GM21717 (cell line): ENCODE measurements around the gene SH3GL1.
"Not testable (repeated sequence)": the region's sequence is repeated elsewhere in the genome, so short reads cannot be mapped to it uniquely, and the experiment has no call there.

ENCODE experiments used
- ATAC-seq: cut with Tn5 transposase; IDR thresholded peaks from one replicate; pipeline ENCODE4 v1.9.1; 2021; ENCODE audit warnings: mild to moderate bottlenecking, moderate library complexity; ENCODE audit not compliant: unreplicated experiment

The SH3GL1 gene

DNA sequence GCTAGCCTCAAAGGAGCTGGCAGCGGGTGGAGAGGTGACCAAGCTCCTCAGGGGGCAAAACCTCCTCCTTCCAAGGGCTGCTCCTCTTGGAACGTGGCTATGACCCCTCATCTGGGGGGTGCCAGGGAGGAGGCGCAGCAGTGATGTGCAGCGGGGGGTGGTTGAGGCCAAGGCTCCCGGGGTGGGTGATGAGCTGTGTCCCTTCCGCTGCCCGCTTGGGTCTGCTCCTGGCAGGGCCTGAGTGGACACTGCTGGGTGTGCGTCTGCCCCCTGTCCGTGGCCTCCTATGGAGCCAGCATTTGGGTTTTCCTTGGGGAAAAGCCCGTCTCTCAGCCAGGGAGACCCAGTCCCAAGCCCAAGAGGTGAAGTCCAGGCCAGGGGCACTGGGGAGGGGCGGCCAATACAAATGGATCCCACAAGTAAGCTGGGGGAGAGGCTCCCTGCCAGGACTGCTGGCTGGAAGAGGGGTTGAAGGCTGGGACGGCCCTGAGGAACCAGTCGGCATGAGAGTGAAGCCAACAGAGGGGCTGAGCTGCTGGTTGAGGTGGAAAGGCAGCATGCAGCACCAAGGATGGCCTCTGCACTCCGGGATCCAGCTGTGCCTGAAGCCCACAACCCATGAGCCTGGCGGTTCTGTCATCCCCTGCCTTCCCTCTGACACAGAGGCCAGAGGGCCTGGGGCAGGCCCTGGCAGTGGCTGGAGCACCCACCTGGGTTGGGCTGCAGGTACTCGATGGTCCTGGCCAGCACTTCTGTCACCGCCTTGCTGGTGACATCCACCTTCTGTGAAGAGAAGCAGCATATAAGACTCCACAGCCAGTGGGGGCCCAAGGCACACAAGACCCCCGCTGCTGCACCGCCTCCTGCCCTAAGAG lies 34.3 kb downstream of the SH3GL1 start:
- ATAC-seq = no peak

DNA sequence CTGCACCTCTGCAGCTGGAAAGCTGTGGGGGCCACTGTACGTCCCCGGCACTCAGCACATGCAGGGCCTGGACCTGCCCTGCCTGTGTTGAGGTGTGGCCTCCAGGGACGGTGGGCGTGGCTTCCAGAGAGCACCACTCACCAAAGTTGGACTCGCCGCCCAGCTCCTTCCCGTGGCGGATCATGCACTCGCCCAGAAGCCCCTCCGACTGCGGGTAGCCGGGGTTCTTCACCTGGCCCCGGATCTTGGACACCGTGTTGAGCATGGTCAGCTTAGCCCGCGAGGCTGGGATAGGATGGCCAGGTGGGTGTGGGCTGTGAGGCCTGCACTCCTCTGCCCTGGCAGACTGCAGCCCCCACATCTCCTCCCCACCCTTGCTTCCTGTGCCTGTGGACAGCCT lies 35.0 kb downstream of the SH3GL1 start:
- no peak for ATAC-seq

DNA sequence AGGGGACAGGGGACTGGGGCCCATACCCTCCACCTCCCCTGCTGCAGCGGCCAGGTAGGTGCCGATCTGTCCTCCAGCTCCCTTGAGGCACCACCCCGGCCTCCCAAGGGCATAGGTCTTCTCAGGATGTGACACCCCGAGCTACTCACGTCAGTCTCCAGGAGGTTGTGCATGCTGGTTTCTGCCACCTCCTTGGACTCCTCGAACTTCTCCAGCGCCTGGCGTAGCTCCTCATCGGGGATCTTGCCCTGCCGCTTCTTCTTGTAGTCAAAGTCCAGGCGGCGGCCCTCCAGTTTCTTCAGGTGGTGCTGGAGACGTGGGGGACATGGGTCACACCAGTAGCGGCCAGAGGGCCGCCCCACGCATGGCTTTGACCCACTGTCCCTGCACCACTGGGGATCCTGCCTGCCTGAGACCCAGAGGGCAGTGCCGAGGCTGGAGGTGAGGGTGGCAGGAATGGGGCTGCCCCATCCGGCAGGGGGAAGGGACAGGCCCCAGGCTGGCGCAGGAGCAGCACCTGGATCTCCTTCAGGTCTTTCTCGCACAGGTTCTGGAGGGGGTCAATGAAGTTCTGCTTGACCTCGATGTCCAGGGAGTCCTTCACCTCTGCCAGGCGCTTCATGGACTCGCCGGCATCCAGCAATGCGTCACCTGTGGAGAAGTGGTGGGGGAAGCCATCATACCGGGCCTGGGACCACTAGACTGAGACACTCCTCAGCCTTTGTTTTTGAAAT lies 36.6 kb downstream of the SH3GL1 start:
- ATAC-seq = no peak

DNA sequence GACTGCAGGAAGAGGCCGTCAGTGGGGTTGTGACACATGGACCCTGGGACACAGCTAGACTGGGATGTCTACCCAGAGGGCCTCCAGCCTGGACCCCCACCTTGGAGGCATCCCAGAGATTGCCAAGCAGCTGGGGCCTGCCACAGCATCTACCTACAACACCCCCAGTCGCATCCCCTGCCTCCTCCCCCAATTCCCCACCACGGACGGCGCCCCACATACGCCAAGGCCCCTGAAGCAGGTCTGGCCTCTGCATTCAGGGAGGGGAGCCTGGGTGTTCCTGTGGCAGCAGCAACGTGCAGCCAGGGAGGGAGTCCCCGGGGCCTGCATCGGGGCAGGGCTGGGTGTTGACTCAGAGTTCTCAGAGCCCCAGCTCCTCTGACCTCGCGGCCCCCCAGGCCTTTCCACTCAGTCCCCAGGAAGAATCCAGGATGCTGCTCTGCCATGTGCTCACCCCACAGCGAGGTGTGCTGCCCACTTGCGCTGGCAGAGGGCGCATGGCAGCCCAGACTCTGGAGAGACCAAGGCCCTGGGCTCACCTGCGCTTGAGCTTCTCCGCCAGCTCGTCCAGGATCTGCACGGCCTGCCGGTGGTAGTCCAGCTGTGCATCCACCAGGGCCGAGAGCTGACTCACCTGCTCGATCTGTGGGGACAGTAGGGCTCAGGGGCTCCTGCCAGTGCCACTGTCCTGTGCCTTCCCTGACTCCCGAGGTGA lies 37.4 kb downstream of the SH3GL1 start:
- no peak for ATAC-seq

DNA sequence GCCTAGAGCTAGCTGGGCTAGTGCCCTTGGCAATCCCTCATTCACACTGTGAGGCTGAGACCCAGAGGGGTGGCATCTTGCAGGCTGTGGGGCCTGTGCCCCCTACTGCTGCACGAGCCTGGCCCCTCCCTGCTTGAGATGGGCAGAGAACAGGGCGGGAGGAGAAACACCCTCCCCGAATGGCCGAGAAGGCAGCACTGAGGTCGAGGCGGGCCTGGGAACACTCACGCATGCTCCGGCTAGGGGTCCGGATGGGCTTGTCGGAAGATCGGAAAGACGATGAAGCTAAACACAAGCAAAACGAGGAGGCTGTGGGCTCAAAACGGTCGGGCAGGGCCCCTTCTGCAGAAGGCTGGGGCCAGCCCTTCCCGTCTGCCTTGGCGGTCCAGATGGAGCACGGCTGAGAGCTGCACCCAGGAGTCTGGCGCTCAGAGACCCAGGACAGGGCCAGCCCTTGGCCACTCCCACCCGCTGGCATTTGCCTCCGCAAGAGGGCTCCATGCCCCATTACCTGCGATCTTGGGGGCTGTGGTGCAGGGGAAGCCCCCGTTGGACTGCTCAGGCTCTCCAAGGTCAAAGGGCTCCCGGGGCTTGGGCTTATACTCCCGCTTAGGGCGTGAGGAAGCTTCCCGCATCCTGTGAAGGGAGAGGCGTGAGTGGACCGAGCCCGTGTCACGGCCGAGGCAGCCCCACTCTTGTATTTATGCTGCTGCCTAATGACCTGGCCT lies 38.1 kb downstream of the SH3GL1 start:
- ATAC-seq = no peak

DNA sequence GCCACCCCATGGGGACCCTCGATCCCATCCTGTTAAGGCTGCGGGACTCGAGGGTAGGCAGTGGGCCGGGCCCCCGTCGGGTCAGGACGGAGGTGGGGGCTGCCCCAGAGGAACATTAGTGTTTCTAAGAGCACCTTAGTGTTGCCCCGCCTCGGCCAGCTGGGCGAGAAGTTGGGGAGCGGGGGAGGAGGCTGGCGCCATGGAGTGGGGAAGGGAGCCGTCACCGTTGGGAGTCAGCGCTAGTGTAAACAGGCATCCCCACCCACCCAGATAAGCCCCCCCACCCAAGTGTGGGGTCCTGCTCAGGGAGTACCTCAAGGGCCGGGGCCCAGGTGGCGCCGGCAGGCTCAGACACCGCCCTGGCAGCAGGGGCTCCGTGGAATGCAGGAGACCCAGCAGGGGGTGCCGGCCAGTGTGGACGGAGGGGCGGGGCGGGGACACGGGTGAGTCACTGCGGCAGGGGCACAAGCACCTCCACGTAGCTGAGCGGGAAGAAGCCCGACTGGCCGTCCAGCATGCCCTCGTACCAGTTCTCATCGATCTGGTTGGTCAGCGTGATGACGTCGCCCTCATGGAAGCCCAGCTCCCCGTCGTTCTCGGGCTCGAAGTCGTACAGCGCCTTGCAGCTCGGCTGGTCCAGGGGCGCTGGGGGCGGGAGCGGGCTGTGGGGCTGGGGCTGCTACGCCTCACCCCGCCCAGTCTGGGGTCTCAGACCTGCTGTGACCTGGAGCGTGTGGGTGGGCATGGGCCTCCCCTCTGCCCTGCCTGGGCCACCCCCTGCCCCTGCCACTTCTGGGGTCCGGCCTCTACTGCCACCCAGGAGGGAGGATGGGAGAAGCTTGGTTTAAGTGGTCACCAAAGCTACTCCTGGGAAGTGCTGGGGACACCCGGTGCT lies 38.9 kb downstream of the SH3GL1 start:
- no peak for ATAC-seq

DNA sequence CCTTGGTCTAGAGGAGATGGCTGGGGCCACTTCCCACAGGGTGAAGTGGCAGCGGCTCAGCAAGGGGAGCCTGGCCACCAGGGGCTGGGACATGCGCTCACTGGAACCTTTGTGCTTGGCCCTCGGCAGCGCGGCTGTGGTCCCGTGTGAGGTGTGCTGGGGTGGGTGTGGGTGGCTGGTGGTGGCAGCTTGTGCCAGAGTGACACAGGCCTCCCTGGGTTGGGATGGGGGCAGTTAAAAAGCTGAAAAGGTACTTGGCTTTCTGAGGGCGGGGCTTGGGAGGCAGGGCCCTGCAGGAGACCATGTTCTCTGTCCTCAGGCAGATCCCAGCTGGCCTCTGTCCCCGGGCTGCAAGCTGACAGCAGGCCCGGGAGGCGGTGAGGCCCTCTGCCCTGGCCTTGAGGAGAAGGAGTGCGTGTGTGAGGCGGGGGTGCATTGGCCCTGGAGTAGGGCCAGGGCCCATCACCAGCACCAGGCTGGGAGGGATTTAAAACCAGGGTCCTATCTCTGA lies 39.7 kb downstream of the SH3GL1 start:
- ATAC-seq = no peak

DNA sequence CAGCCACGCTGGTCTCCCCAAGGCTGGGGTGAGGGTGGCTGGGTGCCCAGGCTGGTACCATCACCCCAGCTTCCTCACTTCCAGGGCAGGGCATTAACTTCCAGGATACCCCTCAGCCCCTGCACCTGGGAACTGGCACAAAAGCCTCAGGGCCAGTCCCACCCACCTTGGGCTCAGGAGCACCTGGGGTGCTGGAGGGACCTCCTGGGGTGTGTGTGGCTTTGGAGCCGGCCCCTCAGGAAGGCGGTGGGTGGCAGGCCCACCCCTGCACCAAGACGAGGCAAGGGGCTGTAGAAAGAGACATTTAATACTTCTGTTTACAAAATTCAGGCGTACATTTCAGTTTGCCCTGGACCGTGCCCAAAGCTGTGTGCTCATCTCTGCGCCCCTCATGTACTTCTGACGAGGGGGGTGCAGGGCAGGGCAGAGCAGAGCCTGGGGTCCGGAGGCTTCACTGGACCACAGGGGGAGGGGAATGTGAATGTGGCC lies 40.2 kb downstream of the SH3GL1 start:
- no peak for ATAC-seq

DNA sequence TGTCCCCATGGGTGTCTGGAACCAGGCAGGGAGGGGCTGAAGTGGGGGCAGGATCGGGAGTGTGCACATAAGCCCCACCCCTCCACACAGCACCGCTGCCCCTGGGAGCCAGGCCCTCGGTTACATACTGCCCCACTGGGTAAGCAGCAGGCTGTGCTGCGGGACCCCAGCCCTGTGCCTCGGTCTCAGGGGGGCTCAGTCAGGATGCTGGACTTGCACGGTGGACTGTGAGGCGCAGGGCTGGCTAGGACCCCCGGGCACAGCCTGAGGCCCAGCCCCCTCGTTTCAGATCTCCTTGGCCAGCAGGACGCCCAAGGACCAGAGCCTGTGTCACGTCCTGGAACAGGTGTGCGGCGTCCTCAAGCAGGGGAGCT lies 40.7 kb downstream of the SH3GL1 start:
- no peak for ATAC-seq

DNA sequence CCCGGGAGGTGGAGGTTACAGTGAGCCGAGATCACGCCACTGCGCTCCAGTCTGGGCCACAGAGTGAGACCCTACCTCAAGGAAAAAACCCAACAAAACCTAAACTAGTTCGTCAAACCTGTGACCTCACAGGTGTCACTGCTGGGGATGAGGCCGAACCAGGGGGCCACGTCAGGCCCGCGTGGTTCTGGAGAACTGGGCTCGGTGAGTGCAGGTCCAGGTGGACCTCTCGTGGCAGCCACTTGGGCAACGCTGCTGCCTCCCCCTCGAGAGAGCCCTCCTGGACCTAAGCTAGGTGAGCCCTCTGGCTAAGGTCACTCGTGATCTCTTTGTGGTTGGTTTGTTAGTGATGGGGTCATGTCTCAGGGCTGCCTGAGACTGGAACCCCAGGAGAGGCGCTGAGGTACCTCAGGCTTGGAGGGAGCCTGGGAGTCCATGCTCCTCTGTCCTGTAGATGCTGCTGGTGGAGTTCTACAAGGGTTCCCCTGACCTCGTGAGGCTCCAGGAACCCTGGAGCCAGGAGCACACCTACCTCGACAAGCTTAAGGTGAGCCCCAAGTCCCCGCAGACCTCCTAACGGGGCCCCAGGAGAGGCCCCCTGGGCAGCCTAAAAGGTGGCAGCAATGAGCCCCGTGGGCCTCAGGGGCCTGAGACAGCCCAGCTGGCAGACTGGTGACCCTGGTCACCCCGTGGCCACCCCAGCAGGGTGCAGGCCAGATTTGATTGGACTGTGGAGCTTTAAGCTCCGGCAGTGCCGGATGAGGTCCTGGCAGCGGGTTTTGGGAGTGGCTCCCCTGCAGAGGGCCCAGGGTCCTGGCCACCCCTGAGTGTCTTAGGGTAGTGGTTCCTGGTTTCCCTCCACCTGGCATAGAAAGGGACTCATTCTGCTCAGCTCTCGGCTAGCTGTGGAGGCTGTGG lies 41.4 kb downstream of the SH3GL1 start:
- no peak for ATAC-seq

DNA sequence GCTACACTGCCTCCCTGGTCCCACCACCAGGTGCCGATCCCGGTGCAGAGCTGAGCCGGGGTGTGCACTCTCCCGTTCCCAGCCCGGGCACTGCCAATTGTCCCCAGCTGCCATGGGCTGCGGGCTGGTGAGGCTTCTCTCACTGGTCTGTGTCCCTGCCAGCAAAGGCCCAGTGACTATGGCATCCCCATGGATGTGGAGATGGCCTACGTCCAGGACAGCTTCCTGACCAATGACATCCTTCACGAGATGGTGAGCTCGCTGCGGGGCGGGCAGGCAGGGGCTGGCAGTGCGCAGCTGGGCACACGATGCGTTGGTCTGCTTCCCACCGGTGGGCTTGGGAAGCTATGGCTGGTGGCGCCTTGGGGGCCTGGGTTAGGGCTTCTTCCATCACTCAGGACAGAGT lies 42.4 kb downstream of the SH3GL1 start:
- ATAC-seq = no peak

DNA sequence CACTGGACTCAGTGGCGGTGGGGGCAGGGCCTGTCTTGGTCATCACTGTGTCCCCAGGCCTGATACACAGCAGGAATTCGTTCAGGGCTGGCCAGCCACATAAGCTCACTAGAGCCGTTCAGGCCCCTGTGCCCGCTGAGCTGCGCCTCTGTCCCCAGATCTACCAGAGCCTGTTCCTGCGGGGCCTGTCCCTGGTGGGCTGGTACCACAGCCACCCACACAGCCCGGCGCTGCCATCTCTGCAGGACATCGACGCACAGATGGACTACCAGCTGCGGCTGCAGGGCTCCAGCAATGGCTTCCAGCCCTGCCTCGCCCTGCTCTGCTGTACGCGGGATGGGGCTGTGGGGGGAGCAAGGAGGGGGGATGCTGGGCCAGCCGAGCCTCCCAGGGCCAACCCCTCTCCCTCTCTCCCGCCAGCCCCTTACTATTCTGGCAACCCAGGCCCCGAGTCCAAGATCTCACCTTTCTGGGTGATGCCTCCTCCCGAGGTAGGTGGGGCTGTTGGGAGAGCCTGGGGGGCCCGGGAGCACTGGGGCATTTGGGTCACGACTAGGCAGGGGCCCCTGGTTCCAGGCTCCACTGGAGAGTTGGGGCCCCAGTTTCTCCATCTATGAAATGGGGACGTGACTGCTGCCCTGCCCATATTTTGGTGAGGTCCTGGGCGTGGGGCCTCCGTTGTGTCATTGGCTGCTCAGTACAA lies 43.1 kb downstream of the SH3GL1 start:
- ATAC-seq = no peak

DNA sequence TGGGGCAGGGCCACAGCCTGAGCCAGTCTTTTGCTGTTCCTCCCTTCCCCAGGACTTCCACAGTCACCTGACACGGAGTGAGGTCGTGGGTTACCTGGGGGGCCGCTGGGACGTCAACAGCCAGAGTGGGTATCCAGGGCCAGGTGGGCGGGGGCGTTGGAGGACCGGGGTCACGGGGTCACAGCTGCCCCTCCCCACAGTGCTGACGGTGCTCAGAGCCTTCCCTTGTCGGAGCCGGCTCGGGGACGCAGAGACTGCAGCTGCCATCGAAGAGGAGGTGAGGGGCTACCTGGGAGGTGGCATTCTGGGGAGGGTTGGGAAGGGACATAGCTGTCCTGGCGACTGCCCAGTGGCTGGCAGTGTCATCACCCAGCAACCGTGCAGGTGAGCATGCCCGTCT lies 45.5 kb downstream of the SH3GL1 start:
- ATAC-seq = no peak

DNA sequence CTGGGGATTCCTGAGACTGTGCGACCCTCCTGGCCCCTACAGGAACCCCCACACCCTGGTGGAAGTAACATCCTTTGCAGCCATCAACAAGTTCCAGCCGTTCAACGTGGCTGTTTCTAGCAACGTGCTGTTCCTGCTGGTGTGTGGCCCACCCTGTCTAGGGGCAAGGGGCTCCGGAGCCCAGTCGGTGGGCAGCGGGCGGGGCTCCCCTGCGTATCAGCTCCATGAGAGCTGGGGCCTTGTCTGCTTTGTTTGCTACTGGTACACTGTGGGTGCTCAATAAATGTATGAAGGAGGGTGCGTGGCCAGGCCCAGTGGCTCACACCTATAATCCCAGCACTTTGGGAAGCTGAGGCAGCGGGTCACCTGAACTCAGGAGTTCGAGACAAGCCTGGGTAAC lies 46.1 kb downstream of the SH3GL1 start:
- ATAC-seq = no peak

DNA sequence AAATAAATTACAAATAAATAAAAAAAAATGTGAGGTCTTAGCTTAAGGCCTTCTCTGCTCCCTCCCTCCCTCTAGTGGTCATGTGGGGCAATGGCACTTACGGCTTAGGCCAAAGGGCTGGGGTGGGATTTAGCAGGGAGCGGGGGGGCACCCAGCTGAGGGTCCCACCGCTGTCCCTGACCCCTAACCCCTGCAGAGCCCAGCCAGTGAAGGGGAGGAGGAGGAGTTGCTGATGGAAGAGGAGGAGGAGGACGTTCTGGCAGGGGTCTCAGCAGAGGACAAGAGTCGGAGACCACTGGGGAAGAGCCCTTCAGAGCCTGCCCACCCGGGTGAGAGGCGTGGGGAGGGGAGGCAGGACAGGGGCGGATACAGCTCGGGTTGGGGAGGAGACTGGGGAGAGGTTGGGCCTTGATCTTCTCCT lies 47.6 kb downstream of the SH3GL1 start:
- ATAC-seq = no peak

DNA sequence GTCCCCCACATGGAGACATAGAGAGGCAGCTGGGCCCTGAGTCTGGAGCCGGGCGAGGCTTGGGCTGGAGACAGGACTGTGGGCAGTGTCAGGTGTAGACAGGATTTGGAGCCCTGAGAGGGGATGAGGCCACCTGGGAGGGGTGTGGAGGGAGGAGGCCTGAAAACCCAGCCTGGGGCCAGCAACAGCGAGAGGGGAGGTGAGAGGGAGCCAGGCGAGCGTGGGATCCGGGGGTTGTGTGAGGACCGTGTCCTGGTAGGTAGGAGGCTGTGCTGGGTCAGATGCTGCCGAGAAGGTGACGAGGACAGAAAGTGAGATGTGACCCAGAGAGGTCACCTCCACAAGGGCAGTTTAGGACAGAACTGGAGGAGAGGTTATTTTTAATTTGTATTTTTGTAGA lies 49.6 kb downstream of the SH3GL1 start:
- ATAC-seq = no peak

DNA sequence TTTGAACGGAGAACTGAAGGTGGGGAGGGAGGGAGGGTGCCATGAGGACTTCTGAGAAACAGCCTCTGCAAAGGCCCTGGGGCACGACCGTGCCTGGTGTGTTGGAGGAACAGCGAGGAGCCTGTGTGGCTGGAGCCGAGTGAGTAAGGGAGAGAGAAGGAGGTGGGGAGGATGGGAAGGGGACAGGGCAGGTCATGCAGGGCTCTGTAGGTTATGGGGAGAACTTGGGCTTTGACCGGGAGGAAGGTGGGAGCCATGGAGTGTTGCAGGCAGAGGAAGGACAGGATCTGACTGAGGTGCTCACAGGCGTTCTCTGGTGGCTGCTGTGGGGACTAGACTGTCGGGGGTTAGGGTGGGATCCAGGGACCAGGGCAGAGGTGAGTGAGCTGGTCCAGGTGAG lies 50.2 kb downstream of the SH3GL1 start:
- ATAC-seq = no peak

DNA sequence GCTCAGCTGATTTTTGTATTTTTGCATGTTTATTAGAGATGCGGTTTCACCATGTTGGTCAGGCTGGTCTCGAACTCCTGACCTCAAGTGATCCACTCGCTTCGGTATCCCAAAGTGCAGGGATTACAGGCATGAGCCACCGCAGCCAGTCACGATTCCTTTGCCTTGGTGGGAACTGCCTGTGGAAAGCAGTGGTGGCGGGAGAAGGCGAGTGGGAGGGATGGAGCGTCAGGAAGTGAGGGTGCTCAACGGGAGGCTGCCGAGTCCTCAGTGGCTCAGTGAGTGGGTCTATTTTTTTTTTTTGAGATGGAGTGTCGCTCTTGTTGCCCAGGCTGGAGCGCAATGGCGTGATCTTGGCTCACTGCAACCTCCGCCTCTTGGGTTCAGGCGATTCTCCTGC lies 51.1 kb downstream of the SH3GL1 start:
- not testable (repeated sequence) for ATAC-seq
